HepG2 (cell line): ENCODE results near the gene MGAT1. TPM values are rescaled to one million over a fixed set of nuclear protein-coding genes. Genes with fewer than 3 reads are reported as not detected.

Experiments used
- ATAC-seq: fragments of 200-7000 bp; cut with Tn5 transposase; 3 replicates; pipeline ENCODE4 v1.9.1; 2020; ENCODE audit warnings: mild to moderate bottlenecking, moderate library complexity
- BruUV-seq: library from RNA; stranded (reverse); fragments of 400-500 nt; replicated peaks from 2 replicates; lab custom pipeline; 2021; lab: Mats Ljungman, UMichigan
- CTCF ChIA-PET: fragments of 300-600 bp; formaldehyde crosslinking; extraction: SDS; loops from one replicate; lab custom pipeline; 2021; ENCODE audit warnings: low total read pairs, inconsistent platforms, low intra/inter-chr PET ratio; lab: Yijun Ruan, JAX
- POLR2A ChIA-PET: fragments of 350-600 bp; sonication (Branson Sonifier 250); formaldehyde crosslinking; loops from one replicate; lab custom pipeline; 2020; ENCODE audit warnings: antibody characterized with exemption, inconsistent platforms; lab: Yijun Ruan, JAX
- DNase-seq: peaks from one replicate; pipeline ENCODE4 v3.0.0-alpha.2; 2015; ENCODE audit warnings: low spot score
- FAIRE-seq: peaks from 3 replicates; lab custom pipeline; 2011; peaks lifted over from hg19 to GRCh38; lab: Jason Lieb, UNC
- H2AFZ ChIP-seq: one replicate; pipeline ENCODE4 v1.6.1; 2011; ENCODE audit warnings: low read length, inconsistent platforms
- H3K27ac ChIP-seq: fragments of 300-600 bp; 3 replicates; pipeline ENCODE4 v1.8.0; 2011; ENCODE audit warnings: mixed run types, mild to moderate bottlenecking, mixed read lengths, low read length, inconsistent platforms; ENCODE audit not compliant: insufficient read depth; ENCODE audit errors: extremely low read length
- H3K27me3 ChIP-seq, 2 experiments: fragments of 200-600 bp in 1 of 2; 2 replicates in 1 of 2; 3 replicates in 1 of 2; pipeline versions ENCODE4 v1.6.0 to v1.8.0; 2011; ENCODE audit warnings: low read length in 2 of 2, mild to moderate bottlenecking in 2 of 2, moderate library complexity in 2 of 2, inconsistent platforms in 1 of 2; ENCODE audit not compliant: insufficient read depth in 2 of 2, control insufficient read depth in 1 of 2
- H3K36me3 ChIP-seq, 2 experiments: fragments of 200-600 bp in 1 of 2; replicated peaks in 1 of 2; 2 replicates in 1 of 2; 3 replicates in 1 of 2; pipeline versions ENCODE4 v1.5.1 to v1.8.0; 2011; ENCODE audit warnings: low read length in 2 of 2, inconsistent platforms in 1 of 2; ENCODE audit not compliant: insufficient read depth in 2 of 2, control insufficient read depth in 1 of 2
- H3K4me1 ChIP-seq: 2 replicates; pipeline ENCODE4 v1.5.1; 2012; ENCODE audit warnings: low read length, inconsistent platforms; ENCODE audit not compliant: insufficient read depth
- H3K4me2 ChIP-seq: 2 replicates; pipeline ENCODE4 v1.6.0; 2011; ENCODE audit warnings: low read depth, low read length, inconsistent platforms
- H3K4me3 ChIP-seq, 3 experiments: fragments of 200-600 bp in 1 of 3; sonication (generic), shearing (Covaris generic) in 1 of 3; replicated peaks in 1 of 3; 2 replicates each; pipeline ENCODE4 v1.5.1; 2011 to 2016; ENCODE audit warnings: low read length in 3 of 3, inconsistent platforms in 2 of 3, low read depth in 2 of 3, mild to moderate bottlenecking in 2 of 3, control low read depth in 1 of 3, mixed read lengths in 1 of 3; ENCODE audit not compliant: insufficient read depth in 1 of 3
- H3K79me2 ChIP-seq: one replicate; pipeline ENCODE4 v1.6.1; 2011; ENCODE audit warnings: low read length, inconsistent platforms; ENCODE audit not compliant: insufficient read depth
- H3K9ac ChIP-seq: 2 replicates; pipeline ENCODE4 v1.6.0; 2011; ENCODE audit warnings: mild to moderate bottlenecking, low read depth, low read length, inconsistent platforms; ENCODE audit not compliant: insufficient read depth
- H3K9me3 ChIP-seq: 2 replicates; pipeline ENCODE4 v1.5.1; 2012; ENCODE audit warnings: mild to moderate bottlenecking, low read length
- H4K20me1 ChIP-seq: 2 replicates; pipeline ENCODE4 v1.6.0; 2011; ENCODE audit warnings: inconsistent platforms, mild to moderate bottlenecking, low read length, moderate library complexity; ENCODE audit not compliant: insufficient read depth
- BCLAF1 ChIP-seq: fragments of 450-650 bp; IDR thresholded peaks from 2 replicates; pipeline ENCODE4 v1.6.1; 2017; ENCODE audit warnings: mild to moderate bottlenecking
- PATZ1 ChIP-seq: sonication (generic); formaldehyde crosslinking; IDR thresholded peaks from 2 replicates; pipeline ENCODE4 v1.4.0; 2020; ENCODE audit warnings: missing genetic modification reagents
- PHF8 ChIP-seq: sonication (generic); formaldehyde crosslinking; IDR thresholded peaks from 2 replicates; pipeline ENCODE4 v1.5.0; 2020; ENCODE audit warnings: missing genetic modification reagents
- ZNF407 ChIP-seq: sonication (generic); formaldehyde crosslinking; IDR thresholded peaks from one replicate; pipeline ENCODE4 v1.5.1; 2020; ENCODE audit warnings: mild to moderate bottlenecking, missing genetic modification reagents; ENCODE audit errors: not compliant biosample characterization
- ZNF792 ChIP-seq: IDR thresholded peaks from 2 replicates; pipeline ENCODE4 v1.6.1; 2016
- in situ Hi-C: cut with HindIII; loops from 2 replicates; pipeline ENCODE4 v1.10.0; 2017; ENCODE audit warnings: low pct_unique_long_range_greater_than_20kb; ENCODE audit not compliant: extremely low pct_ligation_motif_present
- intact Hi-C: fragments of 100-400 bp; cut with micrococcal nuclease; formaldehyde crosslinking; loops from one replicate; pipeline ENCODE4 v1.10.0; 2022; ENCODE audit not compliant: unreplicated experiment
- polyA plus RNA-seq, 8 experiments: library from polyadenylated mRNA; depleted of rRNA in 3 of 8; stranded (reverse) in 7 of 8; unstranded in 1 of 8; fragments of >200 nt; fragmentation: Illumina TruSeq in 4 of 8; extraction: Trizol in 4 of 8; gene quantifications; 2 replicates each; pipeline versions ENCODE4 v1.2.1 to v1.2.3, GENCODE V29; 2011 to 2016; ENCODE audit warnings: low read depth in 4 of 8, missing spikeins in 1 of 8, mixed read lengths in 1 of 8; ENCODE audit not compliant: insufficient read depth in 1 of 8
- total RNA-seq, 5 experiments: library from RNA; depleted of rRNA; stranded (reverse); fragments of >200 nt; fragmentation: Illumina TruSeq; extraction: Trizol; gene quantifications; 2 replicates each; pipeline ENCODE4 v1.2.3, GENCODE V29; 2016; ENCODE audit warnings: low read depth in 1 of 5
- TF ChIP-seq, protein P1 (sequence below): sonication (generic); formaldehyde crosslinking; IDR thresholded peaks from 2 replicates; pipeline ENCODE4 v1.4.0; 2020; ENCODE audit warnings: missing genetic modification reagents

Gene MGAT1
- total and polyA plus RNA-seq, 2 of the 13 experiments (the other 11 are each of a cell fraction or from before 2014, with no cell fraction given): 50.1 to 55.3 TPM

DNA sequence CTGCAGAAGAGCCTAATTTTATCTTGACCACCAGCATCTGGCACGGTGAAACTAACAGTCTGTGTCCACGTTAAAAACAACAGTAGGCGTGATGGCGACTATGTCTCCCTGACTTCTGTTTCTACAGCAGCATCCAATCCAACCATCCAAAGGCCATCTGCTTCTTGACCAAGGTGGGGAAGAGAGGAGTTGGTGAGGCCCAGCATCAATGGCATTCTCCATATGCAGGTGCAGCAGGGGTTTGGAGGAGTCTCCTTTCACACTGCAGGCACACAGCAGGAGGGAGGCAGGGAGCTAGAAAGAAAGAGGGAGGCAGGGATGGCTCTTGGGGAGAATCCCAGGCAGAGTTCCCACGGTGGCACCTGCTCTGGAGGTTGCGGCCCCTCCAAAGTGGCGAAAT, 27.0 kb downstream of the MGAT1 start (continued):
- TF ChIP-seq, protein P1, sequence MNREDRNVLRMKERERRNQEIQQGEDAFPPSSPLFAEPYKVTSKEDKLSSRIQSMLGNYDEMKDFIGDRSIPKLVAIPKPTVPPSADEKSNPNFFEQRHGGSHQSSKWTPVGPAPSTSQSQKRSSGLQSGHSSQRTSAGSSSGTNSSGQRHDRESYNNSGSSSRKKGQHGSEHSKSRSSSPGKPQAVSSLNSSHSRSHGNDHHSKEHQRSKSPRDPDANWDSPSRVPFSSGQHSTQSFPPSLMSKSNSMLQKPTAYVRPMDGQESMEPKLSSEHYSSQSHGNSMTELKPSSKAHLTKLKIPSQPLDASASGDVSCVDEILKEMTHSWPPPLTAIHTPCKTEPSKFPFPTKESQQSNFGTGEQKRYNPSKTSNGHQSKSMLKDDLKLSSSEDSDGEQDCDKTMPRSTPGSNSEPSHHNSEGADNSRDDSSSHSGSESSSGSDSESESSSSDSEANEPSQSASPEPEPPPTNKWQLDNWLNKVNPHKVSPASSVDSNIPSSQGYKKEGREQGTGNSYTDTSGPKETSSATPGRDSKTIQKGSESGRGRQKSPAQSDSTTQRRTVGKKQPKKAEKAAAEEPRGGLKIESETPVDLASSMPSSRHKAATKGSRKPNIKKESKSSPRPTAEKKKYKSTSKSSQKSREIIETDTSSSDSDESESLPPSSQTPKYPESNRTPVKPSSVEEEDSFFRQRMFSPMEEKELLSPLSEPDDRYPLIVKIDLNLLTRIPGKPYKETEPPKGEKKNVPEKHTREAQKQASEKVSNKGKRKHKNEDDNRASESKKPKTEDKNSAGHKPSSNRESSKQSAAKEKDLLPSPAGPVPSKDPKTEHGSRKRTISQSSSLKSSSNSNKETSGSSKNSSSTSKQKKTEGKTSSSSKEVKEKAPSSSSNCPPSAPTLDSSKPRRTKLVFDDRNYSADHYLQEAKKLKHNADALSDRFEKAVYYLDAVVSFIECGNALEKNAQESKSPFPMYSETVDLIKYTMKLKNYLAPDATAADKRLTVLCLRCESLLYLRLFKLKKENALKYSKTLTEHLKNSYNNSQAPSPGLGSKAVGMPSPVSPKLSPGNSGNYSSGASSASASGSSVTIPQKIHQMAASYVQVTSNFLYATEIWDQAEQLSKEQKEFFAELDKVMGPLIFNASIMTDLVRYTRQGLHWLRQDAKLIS: no peak

- BruUV-seq: no TSS peak
- H3K36me3 ChIP-seq: no peaks in the 10 kb centered on the region
- no peak overlapping the region for H2AFZ ChIP-seq
- no peaks in the 10 kb centered on the region for H3K79me2 ChIP-seq
- intact Hi-C loops (no loop called here), in situ Hi-C loops (no loop called here)
- no peaks in the 10 kb centered on the region for H4K20me1 ChIP-seq
- ChIA-PET CTCF (no interaction called here), POLR2A (no interaction called here)
- peaks cover 0 to 6% of the 10 kb centered on the region in 2 experiments; a peak in 1 of 5 replicates for H3K27me3 ChIP-seq
- no peak overlapping the region for H3K27ac ChIP-seq
- H3K4me1 ChIP-seq: peaks cover 7% of the 10 kb centered on the region
- peaks cover 7% of the 10 kb centered on the region for H3K9me3 ChIP-seq
- no peak overlapping the region for H3K4me3 ChIP-seq
- H3K9ac ChIP-seq: no peak overlapping the region
- no peak for ATAC-seq
- no peak for FAIRE-seq
- DNase-seq: no peak
- no peak overlapping the region for H3K4me2 ChIP-seq
- TF ChIP-seq ZNF407: no peak
- TF ChIP-seq PHF8 (CRISPR knock-in tag): no peak
- no peak for TF ChIP-seq PATZ1 (CRISPR knock-in tag)
- no peak for TF ChIP-seq BCLAF1
- TF ChIP-seq ZNF792 (CRISPR knock-in tag): no peak
These were observed 30.8 kb downstream of the MGAT1 start for GRCh38 chr5:180771839-180772238.
